Activated CD4-positive, alpha-beta T cell treated with anti-CD3 and anti-CD28 coated beads for 48 hours (primary cell): ENCODE results near the gene NR4A2.

ENCODE experiments used
- DNase-seq: peaks from one replicate; pipeline ENCODE4 v3.0.0-alpha.2; 2020

Gene NR4A2

GRCh38 chr2:156339865-156340264 lies 7.3 kb upstream of the NR4A2 start:
- DNase-seq = no peak

- DNase-seq = no peak
Observed at GRCh38 chr2:156339110-156339847, 6.8 kb upstream of the NR4A2 start.

- no peak for DNase-seq
Observed at GRCh38 chr2:156338578-156338977, 6.1 kb upstream of the NR4A2 start.

GRCh38 chr2:156334496-156335478 lies 2.3 kb upstream of the NR4A2 start:
- peak; percentile 89 for DNase-seq

- DNase-seq = peak; percentile 76
Observed at GRCh38 chr2:156333951-156334495, 1.5 kb upstream of the NR4A2 start.

- peak; percentile 32 for DNase-seq
Observed at GRCh38 chr2:156333274-156333950, 891 bp upstream of the NR4A2 start.

- DNase-seq = no peak
Observed at GRCh38 chr2:156332284-156332533, 312 bp downstream of the NR4A2 start.

- peak; percentile 62 for DNase-seq
Observed at GRCh38 chr2:156331572-156332283, 793 bp downstream of the NR4A2 start.

- no peak for DNase-seq
Observed at GRCh38 chr2:156329927-156330726, 2.4 kb downstream of the NR4A2 start.

GRCh38 chr2:156329031-156329926 lies 3.2 kb downstream of the NR4A2 start:
- DNase-seq = no peak

GRCh38 chr2:156327835-156328695 lies 4.5 kb downstream of the NR4A2 start:
- no peak for DNase-seq

- DNase-seq = no peak
Observed at GRCh38 chr2:156326526-156327095, 5.9 kb downstream of the NR4A2 start.

- no peak for DNase-seq
Observed at GRCh38 chr2:156325688-156326525, 6.6 kb downstream of the NR4A2 start.

- DNase-seq = no peak
Observed at GRCh38 chr2:156323754-156324153, 8.8 kb downstream of the NR4A2 start.

- no peak for DNase-seq
Observed at GRCh38 chr2:156322686-156323231, 9.8 kb downstream of the NR4A2 start.

- DNase-seq = peak; percentile 27
Observed at GRCh38 chr2:156322051-156322685, 10.4 kb downstream of the NR4A2 start.

- peak; percentile 54 for DNase-seq
Observed at GRCh38 chr2:156321243-156321904, 11.1 kb downstream of the NR4A2 start.
